ENCODE measurements around the gene MELTF.

- TF ChIP-seq TAF1 (IDR thresholded peaks at IDR 0.05; ENCODE audit: borderline replicate concordance, insufficient read depth, low read length) (no peak), POLR2AphosphoS5 (IDR thresholded peaks at IDR 0.05; ENCODE audit: low read depth, low read length) (no peak), SIN3A (IDR thresholded peaks at IDR 0.05; ENCODE audit: borderline replicate concordance, insufficient read depth, low read length) (no peak)
- TF ChIP-seq, protein P1, sequence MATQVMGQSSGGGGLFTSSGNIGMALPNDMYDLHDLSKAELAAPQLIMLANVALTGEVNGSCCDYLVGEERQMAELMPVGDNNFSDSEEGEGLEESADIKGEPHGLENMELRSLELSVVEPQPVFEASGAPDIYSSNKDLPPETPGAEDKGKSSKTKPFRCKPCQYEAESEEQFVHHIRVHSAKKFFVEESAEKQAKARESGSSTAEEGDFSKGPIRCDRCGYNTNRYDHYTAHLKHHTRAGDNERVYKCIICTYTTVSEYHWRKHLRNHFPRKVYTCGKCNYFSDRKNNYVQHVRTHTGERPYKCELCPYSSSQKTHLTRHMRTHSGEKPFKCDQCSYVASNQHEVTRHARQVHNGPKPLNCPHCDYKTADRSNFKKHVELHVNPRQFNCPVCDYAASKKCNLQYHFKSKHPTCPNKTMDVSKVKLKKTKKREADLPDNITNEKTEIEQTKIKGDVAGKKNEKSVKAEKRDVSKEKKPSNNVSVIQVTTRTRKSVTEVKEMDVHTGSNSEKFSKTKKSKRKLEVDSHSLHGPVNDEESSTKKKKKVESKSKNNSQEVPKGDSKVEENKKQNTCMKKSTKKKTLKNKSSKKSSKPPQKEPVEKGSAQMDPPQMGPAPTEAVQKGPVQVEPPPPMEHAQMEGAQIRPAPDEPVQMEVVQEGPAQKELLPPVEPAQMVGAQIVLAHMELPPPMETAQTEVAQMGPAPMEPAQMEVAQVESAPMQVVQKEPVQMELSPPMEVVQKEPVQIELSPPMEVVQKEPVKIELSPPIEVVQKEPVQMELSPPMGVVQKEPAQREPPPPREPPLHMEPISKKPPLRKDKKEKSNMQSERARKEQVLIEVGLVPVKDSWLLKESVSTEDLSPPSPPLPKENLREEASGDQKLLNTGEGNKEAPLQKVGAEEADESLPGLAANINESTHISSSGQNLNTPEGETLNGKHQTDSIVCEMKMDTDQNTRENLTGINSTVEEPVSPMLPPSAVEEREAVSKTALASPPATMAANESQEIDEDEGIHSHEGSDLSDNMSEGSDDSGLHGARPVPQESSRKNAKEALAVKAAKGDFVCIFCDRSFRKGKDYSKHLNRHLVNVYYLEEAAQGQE (IDR thresholded peaks at IDR 0.05; ENCODE audit: insufficient read depth in 1 of 2, low read depth in 2 of 2, low read length in 2 of 2) = no peak
Observed at GRCh38 chr3:197007296-197007940, 22.2 kb downstream of the MELTF start.
